ENCODE measurements around the gene TMCC1.
"Not testable (repeated sequence)": the region's sequence is repeated elsewhere in the genome, so short reads cannot be mapped to it uniquely, and the experiment has no call there.

Gene TMCC1

GRCh38 chr3:129892486-129892856, 1.0 kb downstream of the TMCC1 start:
- DNase-seq: peak; percentile 5

DNA sequence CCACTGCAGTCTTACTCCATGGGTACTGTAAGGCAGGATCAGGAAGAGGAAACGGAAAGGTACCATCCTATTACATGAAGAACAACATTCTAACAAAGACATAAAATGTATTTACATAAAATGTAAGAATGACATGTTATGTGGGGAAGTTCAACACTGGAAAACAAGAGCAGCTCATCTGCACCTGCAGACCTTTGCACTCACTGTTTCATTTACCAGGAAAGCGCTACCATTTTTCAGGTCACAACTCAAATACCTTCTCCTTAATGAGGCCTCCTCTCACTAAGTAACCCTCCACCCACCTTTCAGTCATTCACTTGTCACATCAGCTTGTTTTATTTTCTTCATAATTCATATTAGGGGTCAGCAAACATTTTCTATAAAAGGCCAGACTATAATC, 2.6 kb downstream of the TMCC1 start:
- peak; percentile 3 for DNase-seq

DNA sequence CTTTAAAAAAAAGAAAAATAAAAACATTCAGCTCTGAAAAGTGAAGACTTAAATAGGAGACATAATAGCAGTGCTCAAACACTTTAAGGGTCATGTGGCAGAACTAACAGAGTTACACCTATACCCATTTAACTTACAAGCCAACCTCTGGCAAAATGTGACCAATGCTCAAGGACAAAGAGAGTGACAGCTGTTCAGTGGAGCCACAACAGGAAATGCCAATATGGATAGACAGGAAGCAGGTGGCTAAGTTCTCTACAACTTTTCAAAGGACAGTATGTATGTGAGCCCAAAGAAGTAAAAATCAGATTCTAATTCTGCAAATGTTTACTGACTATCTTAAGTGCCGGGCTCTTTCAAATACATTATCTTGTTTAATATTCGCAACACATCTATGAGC, 3.4 kb downstream of the TMCC1 start:
- DNase-seq: peak; percentile 13

DNA sequence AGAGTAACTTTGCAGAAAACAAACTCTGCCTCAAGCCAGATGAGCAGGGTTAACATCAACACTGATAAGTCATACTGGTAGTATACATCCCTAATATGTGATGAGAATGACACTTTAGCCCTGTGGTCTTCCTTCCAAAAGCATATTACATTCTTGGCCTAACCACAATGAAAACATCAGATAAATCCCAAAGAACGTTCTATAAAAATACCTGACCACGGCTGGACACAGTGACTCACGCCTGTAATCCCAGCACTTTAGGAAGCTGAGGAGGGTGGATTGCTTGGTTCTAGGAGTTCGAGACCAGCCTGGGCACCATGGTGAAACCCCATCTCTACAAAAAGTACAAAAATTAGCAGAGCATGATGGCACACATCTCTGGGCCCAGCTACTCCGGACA, 4.7 kb downstream of the TMCC1 start:
- no peak for DNase-seq

DNA sequence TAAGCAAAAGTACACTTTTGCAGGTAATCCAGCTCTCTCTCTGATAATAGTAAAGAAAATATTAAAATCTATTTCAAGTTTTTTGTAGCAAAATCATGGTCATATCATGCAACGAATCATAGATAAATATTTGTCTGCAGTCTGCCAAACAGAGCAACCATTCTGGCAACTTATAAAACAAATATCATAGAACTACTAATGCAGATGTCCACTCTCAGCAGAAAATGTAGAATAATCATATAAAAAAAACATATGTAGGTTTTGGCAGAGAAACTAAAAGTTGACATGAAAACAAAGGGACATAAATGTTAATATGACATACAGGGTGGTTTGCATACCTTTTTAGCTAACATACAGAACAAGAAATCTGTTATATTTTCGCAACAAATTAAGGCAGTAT, 12.2 kb downstream of the TMCC1 start:
- no peak for DNase-seq

DNA sequence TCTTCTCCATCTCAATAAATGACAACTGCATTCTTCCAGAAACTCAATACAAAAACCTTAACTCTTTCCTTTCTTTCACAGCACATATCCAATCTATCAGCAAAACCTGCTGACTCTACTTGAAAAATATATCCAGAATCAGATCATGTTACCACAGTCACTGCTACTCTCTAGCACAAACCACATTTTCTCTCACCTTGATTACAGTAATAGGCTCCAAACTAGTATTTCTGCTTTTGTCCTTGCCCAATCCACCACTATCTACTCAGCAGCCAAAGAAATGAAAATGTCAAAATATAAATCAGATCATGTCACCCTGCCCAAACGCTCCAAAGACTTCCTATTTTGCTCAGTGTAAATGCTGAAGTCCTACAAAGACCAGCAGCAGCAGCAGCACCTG, 15.2 kb downstream of the TMCC1 start:
- no peak for DNase-seq

GRCh38 chr3:129874479-129874878, 19.0 kb downstream of the TMCC1 start:
- DNase-seq: not testable (repeated sequence)

- DNase-seq: no peak
Measured at GRCh38 chr3:129868912-129869311, 24.6 kb downstream of the TMCC1 start.

DNA sequence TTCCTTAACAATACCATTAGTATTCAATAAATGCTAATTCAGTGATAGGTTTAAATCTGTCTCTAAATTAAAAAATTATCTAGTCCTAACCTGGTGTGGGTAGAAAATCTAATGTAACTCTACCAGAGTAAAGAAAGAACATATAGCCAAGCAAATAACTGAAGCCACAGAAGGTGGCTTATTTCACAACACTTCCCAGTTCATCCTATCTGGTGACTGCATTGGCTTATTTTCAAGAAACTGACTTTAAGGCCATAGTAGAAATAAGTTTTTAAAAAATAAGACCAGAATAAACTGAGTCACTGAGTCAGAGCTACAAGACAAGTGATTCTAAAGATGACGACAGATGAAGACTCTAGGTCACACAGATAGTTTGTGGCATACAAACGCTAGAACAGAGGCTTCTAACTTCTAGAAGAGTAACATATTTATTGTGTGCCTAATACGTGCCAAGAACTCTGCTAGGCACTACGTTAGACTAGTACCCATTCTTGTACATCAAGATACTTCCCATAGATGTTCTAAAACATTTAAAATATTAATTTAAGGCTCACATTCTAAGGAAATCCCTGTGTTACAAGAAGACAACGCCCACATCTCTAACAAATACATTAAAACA, 25.9 kb downstream of the TMCC1 start:
- no peak for DNase-seq

- no peak for DNase-seq
Measured at GRCh38 chr3:129865806-129866205, 27.7 kb downstream of the TMCC1 start.

GRCh38 chr3:129864519-129864918, 29.0 kb downstream of the TMCC1 start:
- DNase-seq: no peak

GRCh38 chr3:129859272-129859671, 34.2 kb downstream of the TMCC1 start:
- DNase-seq: no peak

GRCh38 chr3:129857899-129858298, 35.6 kb downstream of the TMCC1 start:
- DNase-seq: no peak

DNA sequence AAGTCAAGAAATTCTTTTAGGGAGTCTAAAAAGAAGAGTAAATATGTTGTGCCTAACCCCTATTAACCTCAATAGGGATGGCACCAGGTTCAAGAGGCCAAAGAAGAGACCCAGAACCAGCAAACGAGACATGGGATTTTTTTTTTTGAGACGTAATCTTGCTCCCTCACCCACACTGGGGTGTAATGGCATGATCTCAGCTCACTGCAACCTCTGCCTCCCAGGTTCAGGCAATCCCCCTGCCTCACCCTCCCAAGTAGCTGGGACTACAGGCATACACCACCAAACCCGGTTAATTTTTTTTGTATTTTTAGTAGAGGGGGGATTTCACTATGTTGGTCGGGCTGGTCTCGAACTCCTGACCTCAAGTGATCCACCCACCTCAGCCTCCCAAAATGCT, 36.7 kb downstream of the TMCC1 start:
- not testable (repeated sequence) for DNase-seq

DNA sequence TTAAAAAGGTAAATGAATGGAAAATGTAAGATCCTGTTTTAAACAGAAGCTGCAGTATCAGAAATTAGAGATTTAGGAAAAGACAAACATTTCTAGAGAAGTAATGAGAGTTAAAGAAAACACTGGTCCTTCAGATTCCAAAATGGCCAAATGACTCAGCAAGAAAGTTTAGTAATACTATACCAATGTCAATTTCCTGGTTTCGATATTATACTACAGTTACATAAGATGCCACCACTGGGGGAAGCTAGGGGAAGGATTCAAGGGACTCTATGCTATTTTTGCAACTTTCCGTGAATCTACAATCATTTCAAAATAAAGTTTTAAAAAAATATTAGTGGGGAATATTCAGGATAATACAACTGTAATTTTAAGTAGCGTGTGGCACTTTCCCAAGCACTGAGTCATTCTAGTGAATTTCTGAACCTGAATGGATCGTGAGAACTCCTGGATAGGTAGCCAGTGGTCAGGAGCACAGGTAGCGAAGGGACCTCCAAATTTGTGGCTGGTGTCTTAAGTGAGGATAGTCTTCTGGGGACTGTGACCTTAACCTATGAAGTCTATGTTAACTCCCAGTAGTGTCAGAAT, 37.6 kb downstream of the TMCC1 start:
- DNase-seq: peak; percentile 94

DNA sequence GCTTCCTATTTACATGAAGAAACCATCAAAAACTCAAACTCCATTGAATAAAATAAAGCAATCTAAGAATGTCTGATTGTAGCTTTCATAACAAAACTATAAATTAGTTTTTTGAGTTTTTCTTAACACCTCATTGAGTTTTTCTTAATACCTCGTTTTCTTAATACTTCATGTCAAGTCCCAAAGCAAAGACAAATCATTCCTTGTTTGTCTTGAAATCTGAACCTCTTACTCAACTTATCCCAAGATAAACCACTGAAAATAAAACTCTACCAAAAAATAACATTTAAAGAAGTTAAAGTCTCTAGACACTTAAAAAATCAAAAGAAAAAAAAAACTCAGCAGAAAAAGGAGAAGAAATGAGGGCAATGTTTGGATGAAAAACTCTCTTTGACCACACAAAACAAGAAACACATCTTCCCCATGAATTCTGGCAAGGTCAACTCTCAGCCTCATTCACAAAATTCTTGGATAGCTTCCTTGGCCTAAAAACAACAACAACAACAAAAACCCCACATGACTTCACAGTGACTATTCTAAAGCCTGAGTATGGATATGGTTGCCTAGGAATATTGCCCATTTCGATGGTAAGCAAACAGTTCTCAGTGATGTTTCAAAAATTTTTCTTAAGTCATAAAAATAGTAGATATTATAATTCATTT, 38.2 kb downstream of the TMCC1 start:
- DNase-seq: no peak

DNA sequence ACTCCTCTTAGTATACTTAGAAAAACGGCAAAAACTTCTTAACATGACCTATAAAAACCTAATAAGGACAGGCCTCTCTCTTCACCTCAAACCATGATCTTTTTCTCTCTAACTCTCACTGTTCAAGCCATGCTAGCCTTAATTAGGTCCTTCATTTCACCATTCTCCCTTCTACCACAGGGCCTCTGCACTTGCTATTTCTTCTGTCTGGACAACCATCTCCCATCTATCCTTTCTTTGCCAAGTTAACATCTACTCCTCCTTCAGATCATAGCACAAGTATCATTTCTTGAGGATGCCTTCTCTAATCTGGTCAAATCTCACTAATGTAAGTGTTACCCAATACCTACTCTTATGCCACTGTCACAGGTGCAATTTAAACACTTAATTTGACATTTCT, 39.1 kb downstream of the TMCC1 start:
- DNase-seq: no peak

DNA sequence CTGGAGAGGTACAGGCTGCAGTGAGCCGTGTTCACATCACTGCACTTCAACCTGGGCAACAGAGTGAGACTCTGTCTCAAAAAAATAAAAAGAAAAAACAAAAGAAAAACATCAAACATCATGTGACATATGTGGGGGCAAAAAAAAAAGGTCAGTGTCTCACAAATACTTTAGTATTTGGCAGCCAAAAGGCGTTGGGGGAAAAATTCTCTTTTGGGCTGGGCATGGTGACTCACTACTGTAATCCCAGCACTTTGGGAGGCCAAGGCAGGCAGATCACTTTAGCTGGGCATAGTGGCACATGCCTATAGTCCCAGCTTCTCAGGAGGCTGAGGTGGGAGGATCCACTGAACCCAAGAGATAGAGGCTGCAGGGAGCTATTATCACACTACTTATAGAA, 47.6 kb downstream of the TMCC1 start:
- no peak for DNase-seq

DNA sequence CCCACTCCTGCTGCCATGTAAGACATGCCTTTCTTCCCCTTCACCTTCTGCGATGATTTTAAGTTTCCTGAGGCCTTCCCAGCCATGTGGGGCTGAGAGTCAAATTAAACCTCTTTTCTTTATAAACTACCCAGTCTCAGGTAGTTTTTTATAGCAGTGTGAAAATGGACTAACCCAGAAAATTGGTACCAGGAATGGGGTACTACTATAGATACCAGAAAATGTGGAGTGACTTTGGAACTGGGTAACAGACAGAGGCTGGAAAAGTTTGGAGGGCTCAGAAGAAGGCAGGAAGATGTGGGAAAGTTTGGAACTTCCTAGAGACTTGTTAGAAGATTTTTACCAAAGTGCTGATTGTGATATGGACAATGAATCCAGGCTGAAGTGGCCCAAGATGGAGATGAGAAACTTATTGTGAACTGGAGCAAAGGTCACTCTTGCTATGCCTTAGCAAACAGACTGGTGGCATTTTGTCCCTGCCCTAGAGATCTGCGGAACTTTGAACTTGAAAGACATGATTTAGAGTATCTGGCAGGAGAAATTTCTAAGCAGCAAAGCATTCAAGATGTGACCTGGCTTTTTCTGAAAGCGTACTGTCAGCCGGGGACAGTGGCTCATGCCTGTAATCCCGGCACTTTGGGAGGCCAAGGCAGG, 52.7 kb downstream of the TMCC1 start:
- DNase-seq: no peak

- no peak for DNase-seq
Measured at GRCh38 chr3:129838086-129838485, 55.4 kb downstream of the TMCC1 start.

DNA sequence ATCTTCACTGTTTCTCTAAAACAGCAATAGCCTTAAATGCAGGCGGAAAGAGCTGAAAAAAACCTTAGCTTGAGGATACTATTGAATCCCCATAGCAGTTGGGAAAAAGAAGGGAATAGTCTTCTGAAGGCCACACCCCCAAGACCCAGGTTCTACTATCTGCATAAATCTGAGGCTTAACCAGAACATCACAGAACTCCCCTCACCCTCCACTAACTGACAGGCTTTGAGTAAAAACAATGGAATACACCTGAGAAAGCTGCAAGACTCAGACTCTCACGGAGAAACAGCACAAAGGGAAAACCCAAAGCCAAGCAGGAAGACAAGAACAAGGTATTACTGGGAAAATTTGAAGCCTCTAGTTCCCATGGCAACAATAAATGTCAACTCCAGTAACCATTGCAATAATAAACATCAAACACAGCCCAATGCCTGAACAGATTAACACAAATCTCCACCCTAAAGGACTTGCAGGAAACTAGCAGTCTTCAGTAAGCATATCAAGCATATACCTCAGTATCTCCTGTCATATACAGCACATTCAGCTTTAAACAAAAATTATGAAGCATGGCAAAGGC, 56.4 kb downstream of the TMCC1 start:
- no peak for DNase-seq

GRCh38 chr3:129836381-129837064, 57.0 kb downstream of the TMCC1 start:
- DNase-seq: peak; percentile 22

GRCh38 chr3:129835198-129835597, 58.3 kb downstream of the TMCC1 start:
- no peak for DNase-seq

Data from inflammatory macrophage treated with lipopolysaccharide for 4 hours (primary cell).